ENCODE measurements around the gene SLFN12L.

SLFN12L gene

DNA sequence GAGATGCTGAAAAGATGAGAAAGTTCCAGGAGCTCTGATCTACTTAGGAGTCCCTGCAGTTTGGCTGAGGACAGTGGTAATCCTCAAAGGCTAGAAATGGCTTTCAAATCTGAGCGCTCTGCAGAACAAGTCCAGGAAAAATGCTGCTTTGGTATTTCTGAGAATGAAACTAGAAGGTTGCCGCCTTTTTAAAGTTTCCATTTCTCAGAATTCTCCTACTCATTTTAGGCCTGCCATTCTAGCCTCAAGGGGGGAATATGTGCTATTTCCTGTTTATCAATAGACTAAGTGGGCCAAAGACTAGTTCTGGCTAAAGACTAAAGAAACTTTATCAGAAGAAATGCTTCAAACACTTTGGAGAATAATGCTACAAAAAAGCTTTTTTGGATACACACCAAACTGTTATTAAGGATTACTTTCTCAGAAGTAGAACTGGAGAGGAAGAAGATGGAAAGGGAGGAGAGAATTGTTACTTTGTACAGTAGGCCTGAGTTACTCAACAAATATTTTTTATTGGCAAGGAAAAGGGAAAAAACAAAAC lies at the start of gene SLFN12L:
TSS of gene SLFN12L (minus strand) at position 78 of the 541 bp plus-strand sequence. CDS start 15,314 bp downstream, outside the sequence.
- H3K4me2 ChIP-seq (ENCODE audit: low read length) = peak within 1 kb of the TSS; percentile 42
- H3K79me2 ChIP-seq (ENCODE audit: low read length) = no peaks in the 10 kb centered on the region
- H3K9ac ChIP-seq (ENCODE audit: low read length) = peak within 1 kb of the TSS; percentile 12
- H2AFZ ChIP-seq (ENCODE audit: low read depth, low read length) = peak within 1 kb of the TSS; percentile 73
- no peaks in the 10 kb centered on the region for H3K27me3 ChIP-seq (ENCODE audit: low read depth, low read length)
- peaks cover 43% of the 10 kb centered on the region for H3K4me1 ChIP-seq (ENCODE audit: low read length)
- no peaks in the 10 kb centered on the region for H4K20me1 ChIP-seq (ENCODE audit: insufficient read depth, low read length)
- no peak within 1 kb of the TSS for H3K4me3 ChIP-seq (ENCODE audit: low read length)
- no peak for TF ChIP-seq EZH2phosphoT487 (IDR thresholded peaks at IDR 0.05; ENCODE audit: low read depth)
- TF ChIP-seq, protein P1, sequence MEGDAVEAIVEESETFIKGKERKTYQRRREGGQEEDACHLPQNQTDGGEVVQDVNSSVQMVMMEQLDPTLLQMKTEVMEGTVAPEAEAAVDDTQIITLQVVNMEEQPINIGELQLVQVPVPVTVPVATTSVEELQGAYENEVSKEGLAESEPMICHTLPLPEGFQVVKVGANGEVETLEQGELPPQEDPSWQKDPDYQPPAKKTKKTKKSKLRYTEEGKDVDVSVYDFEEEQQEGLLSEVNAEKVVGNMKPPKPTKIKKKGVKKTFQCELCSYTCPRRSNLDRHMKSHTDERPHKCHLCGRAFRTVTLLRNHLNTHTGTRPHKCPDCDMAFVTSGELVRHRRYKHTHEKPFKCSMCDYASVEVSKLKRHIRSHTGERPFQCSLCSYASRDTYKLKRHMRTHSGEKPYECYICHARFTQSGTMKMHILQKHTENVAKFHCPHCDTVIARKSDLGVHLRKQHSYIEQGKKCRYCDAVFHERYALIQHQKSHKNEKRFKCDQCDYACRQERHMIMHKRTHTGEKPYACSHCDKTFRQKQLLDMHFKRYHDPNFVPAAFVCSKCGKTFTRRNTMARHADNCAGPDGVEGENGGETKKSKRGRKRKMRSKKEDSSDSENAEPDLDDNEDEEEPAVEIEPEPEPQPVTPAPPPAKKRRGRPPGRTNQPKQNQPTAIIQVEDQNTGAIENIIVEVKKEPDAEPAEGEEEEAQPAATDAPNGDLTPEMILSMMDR (IDR thresholded peaks at IDR 0.05; ENCODE audit: low read depth, low read length) = no peak
- H3K27ac ChIP-seq (ENCODE audit: low read length) = no peak within 1 kb of the TSS
- no peaks in the 10 kb centered on the region for H3K36me3 ChIP-seq (replicated peaks; ENCODE audit: low read depth, low read length)
- H3K9me3 ChIP-seq (ENCODE audit: insufficient read depth, low read length) = no peaks in the 10 kb centered on the region

- Histone ChIP-seq H2AFZ (ENCODE audit: low read depth, low read length) (peak overlapping the region; percentile 84), H3K4me2 (ENCODE audit: low read length) (peak overlapping the region; percentile 92), H3K4me3 (ENCODE audit: low read length) (peak overlapping the region; percentile 96), H3K36me3 (replicated peaks; ENCODE audit: low read depth, low read length) (no peaks in the 10 kb centered on the region), H3K79me2 (ENCODE audit: low read length) (peaks cover 40% of the 10 kb centered on the region), H4K20me1 (ENCODE audit: insufficient read depth, low read length) (no peaks in the 10 kb centered on the region), H3K27ac (ENCODE audit: low read length) (peak overlapping the region; percentile 79), H3K27me3 (ENCODE audit: low read depth, low read length) (no peaks in the 10 kb centered on the region), H3K9me3 (ENCODE audit: insufficient read depth, low read length) (no peaks in the 10 kb centered on the region), H3K4me1 (ENCODE audit: low read length) (peaks cover 23% of the 10 kb centered on the region), H3K9ac (ENCODE audit: low read length) (peak overlapping the region; percentile 90)
- TF ChIP-seq, protein P1 (IDR thresholded peaks at IDR 0.05; ENCODE audit: low read depth, low read length) = no peak
- no peak for TF ChIP-seq EZH2phosphoT487 (IDR thresholded peaks at IDR 0.05; ENCODE audit: low read depth)
These were observed 49.1 kb upstream of the SLFN12L start for GRCh38 chr17:35586569-35587073.

- TF ChIP-seq, protein P1 (IDR thresholded peaks at IDR 0.05; ENCODE audit: low read depth, low read length) = no peak
- no peak for TF ChIP-seq EZH2phosphoT487 (IDR thresholded peaks at IDR 0.05; ENCODE audit: low read depth)
- Histone ChIP-seq H3K9ac (ENCODE audit: low read length) (no peak overlapping the region), H2AFZ (ENCODE audit: low read depth, low read length) (no peak overlapping the region), H3K4me2 (ENCODE audit: low read length) (no peak overlapping the region), H3K27me3 (ENCODE audit: low read depth, low read length) (no peaks in the 10 kb centered on the region), H3K36me3 (replicated peaks; ENCODE audit: low read depth, low read length) (no peaks in the 10 kb centered on the region), H3K79me2 (ENCODE audit: low read length) (peaks cover 17% of the 10 kb centered on the region), H3K4me3 (ENCODE audit: low read length) (no peak overlapping the region), H3K4me1 (ENCODE audit: low read length) (peaks cover 28% of the 10 kb centered on the region), H3K27ac (ENCODE audit: low read length) (no peak overlapping the region), H4K20me1 (ENCODE audit: insufficient read depth, low read length) (no peaks in the 10 kb centered on the region), H3K9me3 (ENCODE audit: insufficient read depth, low read length) (no peaks in the 10 kb centered on the region)
These were observed 46.6 kb upstream of the SLFN12L start for GRCh38 chr17:35584061-35584460.

DNA sequence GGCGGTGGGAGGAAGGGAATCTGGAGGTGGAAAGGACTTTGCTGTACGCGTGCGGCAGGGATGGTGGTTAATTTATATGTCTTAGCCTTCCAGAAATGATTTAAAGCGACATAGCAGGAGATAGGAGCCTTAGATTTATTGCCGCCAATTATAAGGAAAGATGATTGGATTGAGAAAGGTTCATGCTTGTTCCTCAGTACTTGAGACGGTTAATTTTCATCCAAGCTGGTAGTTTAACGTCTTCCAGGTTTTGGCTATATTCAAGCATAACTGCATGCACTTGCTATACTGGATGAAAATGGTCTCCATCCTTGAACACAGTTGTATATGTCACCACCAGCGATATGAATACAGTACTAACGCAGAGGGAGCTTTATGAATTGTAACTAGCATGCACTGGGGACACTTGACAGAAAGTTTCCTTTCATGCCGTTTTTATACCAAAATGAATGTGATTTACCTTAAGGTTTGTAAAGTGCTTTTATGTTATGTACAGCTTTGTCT lies 41.5 kb upstream of the SLFN12L start:
- peaks cover 9% of the 10 kb centered on the region for H3K36me3 ChIP-seq (replicated peaks; ENCODE audit: low read depth, low read length)

More for the DNA sequence above, 41.5 kb upstream of the SLFN12L start:
- peaks cover 15% of the 10 kb centered on the region for H3K4me1 ChIP-seq (ENCODE audit: low read length)
- no peaks in the 10 kb centered on the region for H3K9me3 ChIP-seq (ENCODE audit: insufficient read depth, low read length)
- no peak for TF ChIP-seq EZH2phosphoT487 (IDR thresholded peaks at IDR 0.05; ENCODE audit: low read depth)
- TF ChIP-seq, protein P1 (IDR thresholded peaks at IDR 0.05; ENCODE audit: low read depth, low read length) = no peak
- H3K4me2 ChIP-seq (ENCODE audit: low read length) = peak overlapping the region; percentile 81
- no peaks in the 10 kb centered on the region for H4K20me1 ChIP-seq (ENCODE audit: insufficient read depth, low read length)
- peak overlapping the region; percentile 68 for H3K27ac ChIP-seq (ENCODE audit: low read length)
- H3K4me3 ChIP-seq (ENCODE audit: low read length) = peak overlapping the region; percentile 89
- peak overlapping the region; percentile 93 for H3K9ac ChIP-seq (ENCODE audit: low read length)
- H3K79me2 ChIP-seq (ENCODE audit: low read length) = peaks cover 4% of the 10 kb centered on the region; the same call in 1 of the 2 replicates
- no peaks in the 10 kb centered on the region for H3K27me3 ChIP-seq (ENCODE audit: low read depth, low read length)
- H2AFZ ChIP-seq (ENCODE audit: low read depth, low read length) = peak overlapping the region; percentile 57
